Osteocyte (in vitro differentiated cells): ENCODE data around the gene VAPA. TPM values are rescaled to one million over a fixed set of nuclear protein-coding genes. Genes with fewer than 3 reads are reported as not detected.

Source experiments
- DNase-seq: peaks from one replicate; pipeline ENCODE4 v3.0.0; 2021; ENCODE audit warnings: mixed read lengths; ENCODE audit not compliant: unreplicated experiment; ENCODE audit errors: extremely low spot score
- H3K27ac Mint-ChIP-seq: one replicate; pipeline ENCODE4 v1.8.0; 2021; ENCODE audit warnings: mild to moderate bottlenecking, mixed read lengths; ENCODE audit not compliant: unreplicated experiment
- H3K27me3 Mint-ChIP-seq: one replicate; pipeline ENCODE4 v1.8.0; 2021; ENCODE audit warnings: mixed read lengths; ENCODE audit not compliant: unreplicated experiment
- H3K36me3 Mint-ChIP-seq: one replicate; pipeline ENCODE4 v1.8.0; 2021; ENCODE audit warnings: mixed read lengths; ENCODE audit not compliant: unreplicated experiment
- H3K4me1 Mint-ChIP-seq: one replicate; pipeline ENCODE4 v1.8.0; 2021; ENCODE audit warnings: mixed read lengths; ENCODE audit not compliant: unreplicated experiment
- H3K4me3 Mint-ChIP-seq: one replicate; pipeline ENCODE4 v1.8.0; 2021; ENCODE audit warnings: mild to moderate bottlenecking, moderate library complexity, mixed read lengths; ENCODE audit not compliant: unreplicated experiment
- H3K9me3 Mint-ChIP-seq: one replicate; pipeline ENCODE4 v1.8.0; 2021; ENCODE audit warnings: mixed read lengths; ENCODE audit not compliant: unreplicated experiment
- total RNA-seq: library from RNA; stranded (reverse); gene quantifications from 2 replicates; pipeline ENCODE4 v1.2.1, GENCODE V29; 2021
- TF ChIP-seq, protein P1 (sequence below): fragments of 200-600 bp; sonication (generic); IDR thresholded peaks from 2 replicates; pipeline ENCODE4 v1.5.0; 2021; ENCODE audit warnings: antibody characterized with exemption, mild to moderate bottlenecking, moderate library complexity

Gene VAPA
- total RNA-seq, 1 donor from 2014 or later: 157 TPM

DNA sequence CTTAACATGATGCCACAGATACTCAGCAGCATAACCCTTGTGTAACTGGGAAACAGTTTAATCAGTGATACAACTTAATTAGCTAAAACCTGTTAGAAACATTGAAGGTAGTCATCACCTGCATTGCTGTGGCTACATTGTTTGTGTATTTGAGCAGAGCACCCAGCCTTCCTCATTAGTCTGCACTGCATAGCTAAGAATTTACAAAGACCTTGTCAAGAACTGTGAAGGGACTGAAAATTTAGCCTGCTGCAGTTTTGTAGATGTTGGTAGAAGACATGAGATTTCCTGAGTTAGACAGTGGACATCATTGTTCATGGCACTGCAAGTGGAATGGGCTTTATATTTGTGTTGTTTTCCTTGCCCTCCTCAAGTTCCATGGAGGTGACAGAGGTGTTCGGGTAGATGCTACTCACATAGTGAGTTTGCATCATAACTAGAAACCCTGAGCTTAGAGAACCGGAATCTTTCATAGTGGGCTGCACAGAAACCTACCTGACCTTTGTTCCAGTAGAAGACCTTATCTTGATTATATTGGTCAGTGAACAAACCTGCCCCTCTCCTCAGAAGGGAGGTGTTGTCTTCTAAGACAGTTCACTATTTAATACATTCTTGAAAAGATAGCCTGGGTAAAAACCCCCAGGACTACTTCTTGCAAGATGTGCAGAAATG is 12.5 kb downstream of the VAPA start:
- H3K36me3 Mint-ChIP-seq: no peaks in the 10 kb centered on the region
- no peaks in the 10 kb centered on the region for H3K27me3 Mint-ChIP-seq
- TF ChIP-seq, protein P1, sequence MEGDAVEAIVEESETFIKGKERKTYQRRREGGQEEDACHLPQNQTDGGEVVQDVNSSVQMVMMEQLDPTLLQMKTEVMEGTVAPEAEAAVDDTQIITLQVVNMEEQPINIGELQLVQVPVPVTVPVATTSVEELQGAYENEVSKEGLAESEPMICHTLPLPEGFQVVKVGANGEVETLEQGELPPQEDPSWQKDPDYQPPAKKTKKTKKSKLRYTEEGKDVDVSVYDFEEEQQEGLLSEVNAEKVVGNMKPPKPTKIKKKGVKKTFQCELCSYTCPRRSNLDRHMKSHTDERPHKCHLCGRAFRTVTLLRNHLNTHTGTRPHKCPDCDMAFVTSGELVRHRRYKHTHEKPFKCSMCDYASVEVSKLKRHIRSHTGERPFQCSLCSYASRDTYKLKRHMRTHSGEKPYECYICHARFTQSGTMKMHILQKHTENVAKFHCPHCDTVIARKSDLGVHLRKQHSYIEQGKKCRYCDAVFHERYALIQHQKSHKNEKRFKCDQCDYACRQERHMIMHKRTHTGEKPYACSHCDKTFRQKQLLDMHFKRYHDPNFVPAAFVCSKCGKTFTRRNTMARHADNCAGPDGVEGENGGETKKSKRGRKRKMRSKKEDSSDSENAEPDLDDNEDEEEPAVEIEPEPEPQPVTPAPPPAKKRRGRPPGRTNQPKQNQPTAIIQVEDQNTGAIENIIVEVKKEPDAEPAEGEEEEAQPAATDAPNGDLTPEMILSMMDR: no peak
- no peak overlapping the region for H3K4me3 Mint-ChIP-seq
- DNase-seq: no peak
- H3K9me3 Mint-ChIP-seq: no peaks in the 10 kb centered on the region
- no peak overlapping the region for H3K27ac Mint-ChIP-seq
- peaks cover 60% of the 10 kb centered on the region for H3K4me1 Mint-ChIP-seq

DNA sequence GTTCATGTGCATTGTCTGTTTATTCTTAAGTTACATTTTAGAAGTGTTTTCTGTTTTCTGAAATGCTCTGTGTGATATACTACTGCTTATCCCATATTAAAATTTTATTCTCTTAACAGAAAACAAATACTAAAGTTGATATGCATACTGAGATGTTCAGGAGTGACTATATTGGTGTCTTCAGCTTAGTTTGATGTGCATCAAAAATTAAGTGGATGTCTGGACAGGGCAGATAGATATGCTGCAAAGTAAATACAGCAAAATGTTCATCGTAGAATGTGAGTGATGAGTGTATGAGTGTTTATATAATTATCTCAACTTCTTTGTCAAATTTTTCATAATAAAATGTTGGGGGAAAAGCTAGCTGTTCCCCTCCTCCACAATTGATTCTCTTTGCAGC is 13.2 kb downstream of the VAPA start:
- TF ChIP-seq, protein P1: no peak
- H3K9me3 Mint-ChIP-seq: no peaks in the 10 kb centered on the region
- H3K4me3 Mint-ChIP-seq: no peak overlapping the region
- H3K4me1 Mint-ChIP-seq: peaks cover 64% of the 10 kb centered on the region
- no peaks in the 10 kb centered on the region for H3K27me3 Mint-ChIP-seq
- no peak for DNase-seq
- peak overlapping the region; percentile 62 for H3K27ac Mint-ChIP-seq
- H3K36me3 Mint-ChIP-seq: peaks cover 2% of the 10 kb centered on the region

DNA sequence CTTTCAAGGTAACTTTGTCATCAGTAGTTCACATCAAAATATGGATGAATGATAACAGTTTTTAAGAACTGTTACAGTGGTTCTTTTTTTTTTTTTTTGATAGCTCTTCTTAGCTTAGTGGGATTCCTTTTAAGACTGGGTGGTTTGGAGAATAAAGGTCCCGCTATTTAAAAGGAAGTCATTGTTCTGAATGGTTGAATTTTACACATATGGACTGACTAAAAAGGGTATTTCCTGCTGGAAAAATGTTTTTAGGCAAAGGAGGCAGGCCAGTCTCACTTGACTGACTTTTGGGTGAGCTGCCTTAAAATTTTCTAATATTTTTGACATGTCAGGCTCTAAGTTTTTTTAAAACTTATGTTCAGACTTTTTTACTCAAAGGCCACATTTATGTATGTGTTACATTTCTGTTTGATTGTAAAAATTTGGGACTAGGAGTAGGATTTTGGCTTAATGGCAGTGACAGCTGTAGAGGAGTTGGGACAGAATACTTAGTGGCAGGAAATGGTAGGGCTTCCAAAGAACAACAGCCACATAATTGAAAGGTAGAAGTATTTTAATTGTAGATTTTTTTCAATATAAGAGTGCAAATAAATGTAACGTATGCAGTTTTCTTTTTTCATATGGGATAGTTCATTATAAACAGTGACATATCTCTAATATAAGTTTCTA is 13.7 kb downstream of the VAPA start:
- Mint-ChIP-seq H3K27me3 (no peaks in the 10 kb centered on the region), H3K9me3 (no peaks in the 10 kb centered on the region), H3K36me3 (peaks cover 5% of the 10 kb centered on the region), H3K27ac (peak overlapping the region; percentile 62), H3K4me3 (no peak overlapping the region), H3K4me1 (peaks cover 64% of the 10 kb centered on the region)
- TF ChIP-seq, protein P1: no peak
- DNase-seq: no peak

DNA sequence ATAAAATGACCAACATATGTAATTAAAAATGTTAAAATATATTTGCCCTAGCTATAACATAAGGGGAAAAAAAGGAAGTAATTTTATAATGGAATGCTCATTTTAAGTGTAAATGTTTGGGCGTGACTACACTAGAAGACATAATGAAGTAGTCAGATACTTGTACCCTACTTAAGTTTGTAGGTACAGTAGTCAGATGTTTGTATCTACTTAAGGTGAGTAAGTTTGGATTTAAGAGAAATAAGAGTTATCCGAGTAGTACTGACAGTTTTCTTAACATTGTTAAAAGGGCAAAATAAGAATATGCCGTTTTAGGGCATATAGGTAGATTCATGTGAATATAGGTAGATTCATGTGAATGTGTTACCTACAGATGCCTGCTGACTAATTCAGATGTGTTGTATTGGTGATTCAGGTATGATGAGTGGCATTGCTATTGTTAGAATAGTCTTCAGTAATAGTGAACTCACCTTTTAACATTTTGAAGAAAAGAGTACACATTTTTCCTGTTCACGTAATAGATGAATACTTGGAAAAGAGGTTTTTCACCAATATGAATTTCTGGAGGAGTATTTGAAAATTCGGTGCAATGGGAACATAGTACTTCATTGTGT is 14.9 kb downstream of the VAPA start:
- Mint-ChIP-seq H3K4me3 (no peak overlapping the region), H3K36me3 (peaks cover 15% of the 10 kb centered on the region), H3K4me1 (peaks cover 62% of the 10 kb centered on the region), H3K27me3 (no peaks in the 10 kb centered on the region), H3K9me3 (no peaks in the 10 kb centered on the region), H3K27ac (no peak overlapping the region)
- TF ChIP-seq, protein P1: no peak
- DNase-seq: no peak

- peaks cover 51% of the 10 kb centered on the region for H3K4me1 Mint-ChIP-seq
- DNase-seq: no peak
- no peak overlapping the region for H3K27ac Mint-ChIP-seq
- H3K4me3 Mint-ChIP-seq: no peak overlapping the region
- no peaks in the 10 kb centered on the region for H3K27me3 Mint-ChIP-seq
- peaks cover 17% of the 10 kb centered on the region for H3K36me3 Mint-ChIP-seq
- TF ChIP-seq, protein P1: no peak
- no peaks in the 10 kb centered on the region for H3K9me3 Mint-ChIP-seq
Observed at GRCh38 chr18:9930299-9930884, 16.6 kb downstream of the VAPA start.
